ENCODE measurements around the gene TRAM2.

GRCh38 chr6:52603000-52603795, 26.3 kb upstream of the TRAM2 start:
- TF ChIP-seq POLR2A (IDR thresholded peaks at IDR 0.05; ENCODE audit: control extremely low read depth in 1 of 2, low read depth in 2 of 2, low read length in 2 of 2), result no peak
- TF ChIP-seq CTCF (IDR thresholded peaks at IDR 0.05; ENCODE audit: control extremely low read depth in 1 of 3, insufficient read depth in 1 of 3, low read depth in 1 of 3, low read length in 3 of 3), result no peak
- TF ChIP-seq RAD21 (IDR thresholded peaks at IDR 0.05 in 1 of 2, conservative IDR thresholded peaks at IDR 0.05 in 1 of 2; ENCODE audit: low read depth in 2 of 2, low read length in 2 of 2), result no peak
- no peak for TF ChIP-seq EZH2 (IDR thresholded peaks at IDR 0.05; ENCODE audit: low read depth, low read length, severe bottlenecking)
- no peak for TF ChIP-seq EP300 (IDR thresholded peaks at IDR 0.05; ENCODE audit: borderline replicate concordance in 1 of 2, low read depth in 2 of 2, low read length in 2 of 2)
- TF ChIP-seq GTF2F1 (IDR thresholded peaks at IDR 0.05; ENCODE audit: borderline replicate concordance, low read depth, low read length), result no peak
- no peak for TF ChIP-seq CBX5 (IDR thresholded peaks at IDR 0.05; ENCODE audit: low read depth, low read length)
